ENCODE results near the gene SCG2.
A peak's percentile ranks its signal among the peaks of the same experiment; 100 is the strongest.

DNA sequence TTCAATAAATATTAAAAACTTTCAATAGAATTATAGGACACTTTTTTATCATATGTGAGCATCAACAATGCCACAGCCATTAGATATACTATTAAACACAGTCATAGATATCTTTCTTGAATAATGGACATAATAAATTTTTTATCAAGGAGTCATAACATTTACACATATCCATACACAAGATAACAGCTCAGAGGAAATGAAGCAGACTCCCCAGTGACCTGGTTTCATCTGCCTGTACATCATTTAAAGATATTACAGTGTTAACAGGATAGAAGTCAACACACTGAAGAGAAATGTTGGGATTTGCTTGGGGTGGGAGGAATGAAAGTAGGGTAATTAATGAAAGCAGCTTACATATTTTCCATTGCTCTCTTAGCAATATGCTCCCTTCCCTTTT is 5.1 kb downstream of the SCG2 start:
- TF ChIP-seq EZH2 (IDR thresholded peaks at IDR 0.05; ENCODE audit: insufficient read depth, poor library complexity, severe bottlenecking) = no peak
- 0 out of 2 replicates have a peak, but pooled peaks have one; percentile 37 for TF ChIP-seq EZH2phosphoT487 (IDR thresholded peaks at IDR 0.05; ENCODE audit: insufficient read depth, low read depth)

All from GM23248 (cell line).